Jurkat, Clone E6-1 (cell line): ENCODE data around the gene ANKS1B.
A peak's percentile ranks its signal among the peaks of the same experiment; 100 is the strongest.

ENCODE experiments used
- DNase-seq: peaks from one replicate; pipeline ENCODE4 v3.0.0-alpha.2; 2011; ENCODE audit warnings: low read depth, low spot score
- H3K4me3 ChIP-seq: 2 replicates; pipeline ENCODE4 v1.5.1; 2011; ENCODE audit warnings: mild to moderate bottlenecking, low read length, control low read depth, moderate library complexity

ANKS1B gene

DNA sequence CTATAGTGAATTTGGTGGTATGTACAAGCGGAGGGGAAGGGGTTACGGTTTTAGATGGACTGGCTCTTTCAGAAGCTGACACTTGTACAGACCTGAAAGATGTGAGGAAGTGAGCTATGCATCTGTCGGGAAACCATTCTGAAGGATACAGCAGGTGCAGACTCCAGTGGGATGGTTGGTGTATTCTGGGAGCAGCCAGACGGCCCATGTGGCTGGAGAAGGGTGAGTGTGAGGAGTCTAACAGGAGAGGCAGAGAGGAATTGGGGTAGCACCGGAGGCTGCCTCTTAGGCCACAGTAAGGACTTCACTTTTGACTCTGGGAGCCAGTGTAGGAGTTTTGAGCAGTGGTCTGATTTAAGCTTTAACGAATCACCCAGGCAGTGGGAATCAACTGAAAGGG, 1248.9 kb downstream of the ANKS1B start:
- no peak overlapping the region for H3K4me3 ChIP-seq
- no peak for DNase-seq

DNA sequence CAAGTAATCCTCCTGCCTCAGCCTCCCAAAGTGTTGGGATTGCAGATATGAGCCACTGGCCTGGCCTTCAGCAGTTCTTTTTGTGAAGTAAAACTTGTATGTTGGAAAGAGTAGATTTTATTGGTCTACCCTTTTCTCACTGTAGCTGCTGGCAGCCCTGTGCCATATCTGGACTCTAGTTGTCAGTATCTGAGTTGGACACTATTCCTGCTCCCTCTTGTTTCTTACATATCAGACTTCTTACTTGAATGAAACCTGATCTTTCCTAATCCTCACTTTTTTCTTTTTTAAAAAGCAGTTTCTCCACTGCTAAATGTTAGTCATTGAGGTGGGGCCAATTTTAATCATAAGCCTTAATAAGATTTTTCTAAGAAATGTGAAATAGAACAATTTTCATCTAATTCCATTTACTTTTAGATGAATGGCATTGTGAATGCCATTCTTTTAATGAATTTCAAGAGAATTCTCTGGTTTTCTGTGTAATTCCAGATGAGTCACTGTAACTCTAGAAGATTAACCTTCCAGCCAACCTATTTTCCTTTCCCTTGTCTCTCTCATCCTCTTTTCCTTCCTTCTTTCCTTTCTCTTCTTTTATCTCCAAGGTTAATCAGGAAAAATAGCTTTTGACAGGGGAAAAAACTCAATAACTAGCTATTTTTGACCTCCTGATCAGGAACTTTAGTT, 1250.9 kb downstream of the ANKS1B start:
- no peak overlapping the region for H3K4me3 ChIP-seq
- DNase-seq: no peak

DNA sequence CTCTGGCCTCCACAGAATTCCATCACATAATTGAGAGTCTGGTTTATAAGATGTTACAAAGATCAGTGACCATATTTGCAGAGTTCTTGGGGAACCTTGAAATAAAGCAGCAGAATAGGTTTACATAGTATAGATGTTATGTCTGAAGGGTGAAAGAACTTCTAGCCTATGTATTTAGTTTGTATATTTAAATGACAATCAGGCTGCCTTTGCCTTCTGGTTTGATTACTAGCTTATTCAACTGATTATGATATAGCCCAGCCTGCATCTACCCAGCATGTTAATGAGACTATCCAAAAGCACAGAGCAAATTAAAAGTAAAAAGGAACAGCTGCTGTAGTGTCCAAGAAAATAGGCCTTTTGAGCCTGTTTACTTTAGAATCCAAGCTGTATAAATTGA, 1254.3 kb downstream of the ANKS1B start:
- no peak overlapping the region for H3K4me3 ChIP-seq
- no peak for DNase-seq

DNA sequence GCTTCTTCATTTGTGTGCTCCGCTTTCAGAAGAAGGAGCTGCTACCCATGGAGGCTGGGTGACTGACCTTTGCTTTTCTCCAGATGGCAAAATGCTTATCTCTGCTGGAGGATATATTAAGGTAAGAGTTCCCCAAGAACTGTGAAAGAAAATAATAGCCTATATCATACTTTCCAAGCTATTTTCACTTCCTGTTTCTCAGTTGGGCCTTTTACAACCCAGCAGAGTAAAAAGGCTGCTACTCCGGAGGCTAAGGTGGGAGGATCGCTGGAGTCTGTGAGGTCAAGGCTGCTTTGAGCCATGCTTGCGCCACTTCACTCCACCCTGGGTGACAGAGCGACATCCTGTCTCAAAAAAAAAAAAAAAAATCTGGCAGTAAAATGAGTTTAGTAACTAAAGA, 1257.5 kb downstream of the ANKS1B start:
- DNase-seq: no peak
- no peak overlapping the region for H3K4me3 ChIP-seq

DNA sequence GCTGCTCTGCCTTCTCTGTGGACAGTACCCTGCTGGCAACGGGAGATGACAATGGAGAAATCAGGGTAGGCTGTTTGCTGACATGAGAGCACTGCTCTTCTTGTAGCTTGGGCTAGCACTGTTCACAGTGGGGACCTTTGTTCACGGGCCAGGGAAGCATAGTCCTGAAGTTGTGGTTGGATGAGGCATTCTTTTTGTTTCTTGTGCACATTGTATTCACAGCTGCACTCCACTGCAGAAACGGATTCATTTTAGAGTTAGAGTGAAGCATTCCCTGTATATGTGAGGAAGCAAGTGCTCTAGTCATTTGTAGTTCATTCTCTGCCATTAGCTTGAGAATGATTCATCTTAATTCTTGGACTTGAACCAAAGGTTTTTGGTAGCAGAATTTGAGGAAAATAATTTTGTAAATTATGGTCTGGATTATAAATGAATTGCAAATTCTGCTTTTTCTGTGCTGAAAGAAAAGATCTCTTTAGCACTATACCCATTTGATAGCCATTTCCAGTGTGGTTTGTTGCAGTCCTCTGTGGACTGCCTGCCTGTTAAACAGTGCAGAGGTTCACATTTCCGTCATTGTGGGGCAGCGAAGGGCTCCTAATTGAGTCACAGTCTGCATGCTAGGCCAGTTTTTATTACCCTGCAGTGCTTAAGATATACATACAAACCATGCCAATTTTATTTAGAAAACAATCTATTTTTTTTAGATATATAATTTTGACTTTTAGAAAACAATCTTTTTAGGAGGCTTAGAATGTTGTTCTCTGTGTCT, 1259.1 kb downstream of the ANKS1B start:
- H3K4me3 ChIP-seq: no peak overlapping the region
- peak; percentile 26 for DNase-seq

DNA sequence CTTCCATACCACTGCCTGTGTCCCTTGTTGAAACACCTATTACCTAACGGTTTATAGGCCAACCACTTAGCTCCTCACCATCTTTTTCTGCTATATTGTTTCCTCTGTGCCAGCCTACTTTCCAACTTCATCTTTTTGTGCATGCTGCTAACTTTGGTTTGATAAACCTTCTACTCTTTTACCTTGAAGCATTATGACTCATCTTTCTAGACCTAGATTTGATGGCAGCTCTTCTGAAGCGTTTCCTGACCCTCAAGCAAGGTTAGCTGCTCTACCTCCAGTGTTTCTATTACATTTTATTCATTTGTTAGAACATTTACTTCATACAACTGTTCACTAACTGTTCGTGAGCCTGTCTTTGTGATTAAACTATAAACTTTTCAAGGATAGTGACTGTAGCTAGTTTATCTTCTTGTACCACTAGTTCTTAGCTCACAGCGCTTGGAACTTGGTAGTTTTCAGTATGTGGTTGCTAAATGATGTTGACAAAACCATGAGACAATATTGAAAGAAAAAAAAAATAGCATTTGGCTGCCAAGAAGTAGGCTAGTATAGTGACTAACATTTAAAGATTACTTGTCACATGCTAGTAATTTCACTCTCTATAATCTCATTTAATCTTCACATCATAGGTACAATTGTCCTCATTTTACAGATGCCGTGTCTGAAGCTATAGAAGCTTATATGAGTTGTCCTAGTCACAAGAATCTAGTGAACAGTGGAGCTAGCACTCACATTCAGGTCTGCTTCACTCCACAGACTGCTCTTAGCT, 1260.2 kb downstream of the ANKS1B start:
- DNase-seq: no peak
- H3K4me3 ChIP-seq: no peak overlapping the region

DNA sequence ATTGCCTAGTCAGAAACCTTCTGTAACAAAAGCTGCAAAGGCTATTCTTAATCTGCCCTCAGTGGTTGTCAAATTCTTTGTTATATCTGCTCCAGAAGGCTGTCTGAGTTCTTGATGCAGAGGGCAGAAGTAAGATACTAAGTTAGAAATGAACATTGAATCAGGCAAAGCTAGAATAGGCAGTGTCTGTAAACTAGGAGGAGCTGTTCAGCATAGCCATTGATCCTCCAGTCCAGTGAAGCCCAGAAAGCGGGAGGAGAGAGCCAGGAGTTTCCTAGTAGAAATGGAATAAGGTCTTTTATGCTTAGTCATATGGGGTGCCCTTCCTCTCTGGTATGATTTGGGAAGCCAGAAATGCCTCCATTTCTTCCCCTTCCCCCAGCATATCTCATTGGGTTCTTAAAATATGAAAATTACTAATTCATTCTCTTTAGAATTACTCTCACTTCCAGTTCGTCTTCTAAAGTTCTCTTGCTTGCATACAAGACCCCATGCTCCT, 1263.5 kb downstream of the ANKS1B start:
- H3K4me3 ChIP-seq: no peak overlapping the region
- no peak for DNase-seq

DNA sequence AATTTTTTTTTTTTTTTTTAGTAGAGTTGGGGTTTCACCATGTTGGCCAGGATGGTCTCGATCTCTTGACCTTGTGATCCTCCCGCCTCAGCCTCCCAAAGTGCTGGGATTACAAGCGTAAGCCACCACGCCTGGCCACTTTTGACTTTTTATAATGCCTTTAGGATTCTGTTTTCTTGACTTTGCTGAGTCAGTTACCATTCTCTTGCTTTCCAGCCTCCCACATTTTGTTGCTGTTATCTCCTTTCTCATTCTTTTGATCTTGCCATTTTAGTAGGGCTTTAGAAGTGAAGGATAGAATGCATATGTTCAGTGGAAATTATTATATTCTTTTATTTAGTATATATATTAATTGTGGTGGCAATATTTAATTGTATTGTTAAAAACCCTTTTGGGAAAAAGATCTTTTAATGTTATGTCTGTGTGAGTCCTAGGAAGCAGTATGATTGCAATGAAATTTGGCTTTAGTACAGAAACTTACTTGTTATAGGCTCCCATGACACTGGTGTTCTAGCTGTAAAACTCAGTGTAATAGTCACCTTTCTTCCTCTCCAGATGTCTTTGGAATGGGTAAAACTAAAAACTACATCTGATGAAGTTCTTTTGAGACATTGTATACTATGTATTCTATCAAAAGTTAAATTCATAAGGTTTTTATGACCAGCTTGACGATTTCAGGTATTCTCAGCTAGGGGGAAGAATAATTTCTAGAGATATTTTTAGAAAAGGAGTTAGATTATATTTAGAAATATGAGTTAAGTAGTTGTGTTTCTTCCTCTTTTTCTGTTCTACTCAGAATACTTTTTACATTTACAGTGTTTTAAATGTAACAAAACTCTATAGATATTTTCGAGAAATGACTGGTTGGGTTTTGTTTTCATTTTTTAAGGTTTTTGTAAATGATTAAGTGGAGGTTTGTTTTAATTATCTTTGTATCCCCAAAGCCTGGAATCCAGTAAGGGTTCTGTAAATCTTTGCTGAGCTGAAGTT, 1264.9 kb downstream of the ANKS1B start:
- no peak overlapping the region for H3K4me3 ChIP-seq
- no peak for DNase-seq

DNA sequence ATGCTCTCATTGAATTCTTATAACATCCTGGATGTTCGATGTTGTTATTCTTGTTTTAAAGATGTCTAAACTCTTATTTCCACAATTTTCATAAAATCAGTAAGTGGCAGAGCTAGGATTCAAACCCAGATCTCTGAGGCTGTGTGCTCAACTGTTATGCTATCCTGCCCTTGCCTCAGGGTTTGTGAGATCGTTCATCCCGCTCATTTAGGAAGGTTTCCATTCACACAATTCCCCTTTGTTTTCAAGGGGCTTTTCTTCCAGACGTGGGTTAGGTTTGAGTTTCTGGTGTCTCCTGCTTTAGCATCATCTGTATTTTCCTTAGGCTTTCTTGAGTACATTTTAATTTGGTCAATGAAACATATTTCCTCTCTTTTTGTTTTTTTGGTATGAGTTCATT, 1270.3 kb downstream of the ANKS1B start:
- DNase-seq: no peak

DNA sequence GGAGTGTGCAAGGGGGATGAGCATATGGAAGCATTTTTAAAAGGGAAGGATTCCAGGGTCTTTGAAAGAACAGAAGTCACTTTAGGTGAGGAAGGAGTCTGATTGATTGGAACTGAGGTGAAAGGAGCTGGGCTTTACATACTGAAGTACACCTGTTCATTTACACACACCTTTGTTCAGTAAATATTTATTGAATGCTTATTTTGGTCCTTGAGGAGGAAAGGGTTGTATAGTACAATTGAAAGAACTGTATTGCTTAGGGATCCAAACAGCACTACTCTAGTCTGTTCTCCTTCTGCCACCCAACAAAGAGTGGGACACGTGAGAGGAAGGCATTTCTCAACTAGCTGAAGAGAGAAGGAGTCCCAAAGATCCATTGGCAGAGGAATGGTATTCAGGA, 1275.7 kb downstream of the ANKS1B start:
- DNase-seq: no peak

More for the DNA sequence above, 1270.3 kb downstream of the ANKS1B start:
- no peak overlapping the region for H3K4me3 ChIP-seq

DNA sequence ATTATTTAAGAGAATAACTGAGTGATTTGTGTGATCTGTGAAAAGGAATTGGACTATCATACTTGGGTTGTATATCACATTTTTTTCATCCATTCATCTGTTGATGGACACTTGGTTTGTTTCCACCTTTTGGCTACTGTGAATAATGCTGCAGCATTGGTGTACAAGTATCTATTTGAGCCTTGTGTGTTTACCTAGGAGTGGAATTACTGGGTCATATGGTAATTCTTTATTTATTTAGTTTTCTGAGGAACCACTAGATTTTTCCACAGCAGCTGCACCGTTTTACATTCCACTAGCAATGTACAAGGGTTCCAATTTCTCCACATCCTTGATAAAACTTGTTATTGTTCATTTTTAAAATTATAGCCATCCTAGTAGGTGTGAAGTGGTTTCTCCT, 1283.6 kb downstream of the ANKS1B start:
- H3K4me3 ChIP-seq: no peak overlapping the region
- no peak for DNase-seq

More for the DNA sequence above, 1275.7 kb downstream of the ANKS1B start:
- no peak overlapping the region for H3K4me3 ChIP-seq

DNA sequence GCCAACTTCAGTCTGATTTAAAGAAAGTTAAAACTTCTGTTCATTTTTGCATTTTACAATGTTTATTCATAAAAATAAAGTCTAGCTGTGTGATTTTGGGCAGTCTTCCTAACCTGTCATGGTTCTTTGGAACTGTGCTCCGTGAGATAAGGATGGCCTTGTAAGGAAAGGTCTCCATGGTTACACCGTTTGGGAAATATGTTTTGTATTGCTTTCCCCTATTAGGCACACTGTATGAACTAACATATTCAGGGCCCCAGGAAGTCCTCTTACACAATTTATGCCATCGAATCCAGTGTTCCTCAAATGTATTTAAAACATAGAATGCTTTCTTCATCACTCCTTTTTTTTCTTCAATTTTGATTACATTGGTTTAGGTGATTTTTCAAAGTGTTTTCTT, 1285.2 kb downstream of the ANKS1B start:
- DNase-seq: no peak
- no peak overlapping the region for H3K4me3 ChIP-seq

DNA sequence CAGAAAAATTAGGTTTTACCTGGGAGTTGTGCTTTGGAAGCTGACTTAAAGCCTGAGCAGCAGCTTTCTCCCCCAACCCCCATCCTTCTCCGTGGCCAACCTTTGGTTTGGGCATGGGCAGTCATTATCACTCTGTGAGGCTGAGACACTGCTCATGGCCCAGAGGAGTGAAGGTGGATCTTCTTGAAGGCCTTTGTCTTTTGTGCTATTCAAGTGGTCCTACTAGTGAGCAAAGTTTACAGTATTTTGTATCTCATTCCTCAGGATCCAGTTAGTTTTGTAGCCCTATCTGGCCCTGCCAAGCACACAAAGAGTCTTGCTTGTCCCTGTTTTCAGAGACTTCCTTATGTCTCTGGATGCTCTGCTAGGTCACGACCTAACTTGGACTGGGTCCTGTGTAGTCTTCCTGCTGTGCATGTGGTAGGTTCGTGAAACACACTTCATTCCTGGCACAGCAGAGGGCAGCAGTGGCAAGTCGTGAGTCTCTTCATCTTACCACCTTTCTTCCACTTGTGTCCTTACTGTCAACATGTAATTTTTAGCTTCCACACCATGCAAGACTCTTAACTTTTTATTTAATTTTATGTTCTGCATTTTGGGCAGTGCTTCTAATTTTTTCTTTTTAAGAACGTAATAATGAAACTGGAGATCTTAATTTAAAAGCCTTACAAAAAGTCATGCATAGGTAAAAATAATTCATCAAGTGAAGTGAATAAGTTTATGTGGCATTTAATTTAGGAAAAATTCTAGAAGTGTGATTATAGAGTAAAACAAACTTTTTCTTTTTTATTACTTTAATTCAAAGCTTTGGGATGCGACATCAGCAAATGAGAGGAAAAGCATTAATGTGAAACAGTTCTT, 1285.9 kb downstream of the ANKS1B start:
- no peak overlapping the region for H3K4me3 ChIP-seq
- DNase-seq: peak; percentile 28

DNA sequence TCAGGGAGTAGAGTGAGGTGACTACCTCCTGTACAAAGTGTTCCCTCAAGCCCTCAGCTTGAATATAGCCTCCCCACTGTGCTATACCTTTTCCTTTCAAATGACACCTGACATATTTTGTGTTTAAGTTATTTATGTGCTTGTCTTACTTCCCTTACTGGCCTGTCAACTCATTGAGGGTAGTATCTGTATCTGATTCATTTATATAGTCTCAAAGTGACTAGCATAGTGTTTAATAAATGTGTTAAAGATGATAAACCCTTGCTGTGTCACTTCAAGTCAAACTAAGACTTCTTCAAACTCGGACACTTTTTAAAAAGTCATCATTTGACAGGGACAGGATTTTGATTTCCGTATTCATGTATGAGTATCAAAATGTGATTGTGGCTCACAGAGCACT, 1287.5 kb downstream of the ANKS1B start:
- H3K4me3 ChIP-seq: no peak overlapping the region
- DNase-seq: no peak

DNA sequence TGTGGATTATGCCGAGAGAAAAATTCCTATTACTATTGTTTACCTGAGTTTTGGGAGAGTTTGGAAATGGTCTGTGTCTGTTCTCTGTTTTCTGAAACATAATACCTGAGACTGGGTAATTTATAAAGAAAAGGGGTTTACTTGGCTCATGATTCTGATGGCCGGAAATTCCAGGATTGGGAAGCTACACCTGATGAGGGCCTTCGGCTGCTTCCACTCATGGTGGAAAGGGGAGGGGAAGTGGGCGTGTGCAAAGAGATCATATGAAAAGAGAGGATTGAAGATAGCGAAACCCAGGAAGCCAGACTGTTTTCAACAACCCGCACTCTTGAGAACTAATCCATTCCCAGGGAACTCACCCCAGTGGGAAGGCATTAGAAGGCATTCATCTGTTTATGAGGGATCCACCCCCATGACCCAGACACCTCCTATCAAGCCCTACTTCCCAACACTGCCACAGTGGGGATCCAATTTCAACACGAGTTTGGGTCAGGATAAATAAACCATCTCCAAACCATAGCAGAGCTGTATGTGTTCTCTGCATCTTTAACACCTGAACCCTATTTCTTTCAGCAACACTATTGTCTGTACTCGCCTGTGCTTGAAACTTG, 1288.6 kb downstream of the ANKS1B start:
- H3K4me3 ChIP-seq: no peak overlapping the region
- DNase-seq: no peak

DNA sequence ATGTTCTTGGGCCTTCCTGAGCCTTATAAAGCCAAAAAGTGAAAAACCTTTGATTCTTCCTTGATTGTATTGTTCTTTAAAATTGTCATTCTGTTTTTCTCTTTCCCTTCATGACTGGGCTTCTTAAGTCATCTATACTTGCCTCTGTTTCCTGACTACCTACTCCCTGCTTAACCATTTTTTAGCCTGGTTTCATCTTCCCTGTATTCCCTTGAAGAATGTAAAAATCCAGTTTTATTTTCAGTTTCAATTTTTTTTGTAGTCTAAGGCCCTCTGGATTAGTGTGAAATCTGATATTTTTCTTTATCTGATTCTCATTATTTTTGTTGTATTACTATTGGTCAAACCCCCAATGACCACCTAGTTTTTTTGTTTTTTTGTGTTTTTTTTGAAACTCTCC, 1293.4 kb downstream of the ANKS1B start:
- no peak overlapping the region for H3K4me3 ChIP-seq
- no peak for DNase-seq

DNA sequence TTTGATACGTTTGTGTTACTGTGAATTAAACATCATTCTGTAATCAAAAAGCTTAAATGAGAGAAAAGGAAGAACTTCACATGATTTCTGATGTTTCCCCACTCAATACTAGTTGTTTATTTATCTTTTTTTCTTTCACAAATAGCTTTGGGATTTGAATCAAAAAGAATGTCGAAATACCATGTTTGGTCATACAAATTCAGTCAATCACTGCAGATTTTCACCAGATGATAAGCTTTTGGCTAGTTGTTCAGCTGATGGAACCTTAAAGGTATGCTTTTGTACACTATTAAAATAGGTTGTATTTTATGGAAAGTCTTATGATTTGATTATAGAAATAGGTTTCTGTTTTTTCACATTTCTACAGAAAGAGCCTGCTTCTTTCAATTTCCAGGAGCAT, 1298.1 kb downstream of the ANKS1B start:
- no peak for DNase-seq
- no peak overlapping the region for H3K4me3 ChIP-seq
